Spleen (tissue), 11 donors: ENCODE results near the gene SYTL1. TPM values are rescaled to one million over a fixed set of nuclear protein-coding genes. Genes with fewer than 3 reads are reported as not detected.

Experiments used
- DNase-seq: peaks from one replicate; pipeline ENCODE4 v3.0.0-alpha.2; 2020
- H3K27ac ChIP-seq, 8 donors: fragments of 200-600 bp; sonication (generic) in 7 of 8; 1 replicate in 4 of 8; 2 replicates in 4 of 8; pipeline versions ENCODE4 v1.5.0 to v1.8.0; 2016 to 2021; ENCODE audit warnings: inconsistent platforms in 4 of 8, mild to moderate bottlenecking in 4 of 8, moderate library complexity in 1 of 8
- H3K27me3 ChIP-seq, 7 donors: fragments of 200-600 bp; sonication (generic) in 6 of 7; replicated peaks in 1 of 7; 1 replicate in 4 of 7; 2 replicates in 3 of 7; pipeline versions ENCODE4 v1.5.0 to v1.8.0; 2016 to 2021; ENCODE audit warnings: inconsistent platforms in 3 of 7, mild to moderate bottlenecking in 1 of 7
- H3K36me3 ChIP-seq, 6 donors: fragments of 200-600 bp; sonication (generic) in 5 of 6; 1 replicate in 4 of 6; 2 replicates in 2 of 6; pipeline versions ENCODE4 v1.5.0 to v1.8.0; 2016 to 2021; ENCODE audit warnings: inconsistent platforms in 2 of 6
- H3K4me1 ChIP-seq, 6 donors: fragments of 200-600 bp; sonication (generic) in 5 of 6; 1 replicate in 3 of 6; 2 replicates in 3 of 6; pipeline versions ENCODE4 v1.5.0 to v1.8.0; 2016 to 2021; ENCODE audit warnings: inconsistent platforms in 3 of 6
- H3K4me3 ChIP-seq, 8 donors: fragments of 200-600 bp; sonication (generic) in 7 of 8; 1 replicate in 4 of 8; 2 replicates in 4 of 8; pipeline versions ENCODE4 v1.5.0 to v1.8.0; 2016 to 2021; ENCODE audit warnings: inconsistent platforms in 4 of 8, mild to moderate bottlenecking in 4 of 8, moderate library complexity in 2 of 8
- H3K9me3 ChIP-seq, 8 donors: fragments of 200-600 bp; sonication (generic) in 7 of 8; 1 replicate in 4 of 8; 2 replicates in 4 of 8; pipeline versions ENCODE4 v1.5.0 to v1.8.0; 2016 to 2021; ENCODE audit warnings: inconsistent platforms in 4 of 8
- POLR2A ChIP-seq, 3 donors: fragments of 450-650 bp; IDR thresholded peaks; one replicate each; pipeline ENCODE4 v1.5.1; 2017; ENCODE audit warnings: antibody characterized with exemption in 3 of 3, mild to moderate bottlenecking in 1 of 3
- POLR2AphosphoS5 ChIP-seq, 3 donors: sonication (generic); formaldehyde crosslinking; IDR thresholded peaks; one replicate each; pipeline ENCODE4 v1.5.1; 2017; ENCODE audit warnings: antibody characterized with exemption in 3 of 3
- WGBS, 5 donors: extraction: QIAGEN DNeasy Blood & Tissue Kit in 3 of 5; methylation state at CpG; one replicate each; pipeline versions ENCODE4 v1.1.5 to v1.1.7; 2013 to 2018; 5-methylcytosine and 5-hydroxymethylcytosine counted together
- intact Hi-C: fragments of 100-400 bp; cut with DNase I; formaldehyde crosslinking; loops from one replicate; pipeline ENCODE4 v1.15.0; 2023; ENCODE audit warnings: low total_unique reads
- polyA plus RNA-seq, 3 donors: library from polyadenylated mRNA; stranded (reverse); fragments of 200-250 nt; gene quantifications; one replicate each; pipeline ENCODE4 v1.2.1, GENCODE V29; 2013
- total RNA-seq, 7 donors: library from RNA; depleted of rRNA in 3 of 7; stranded (reverse); fragments of >200 nt in 3 of 7; fragmentation: NEBNext Ultra II Directional in 4 of 7; extraction: Animal tissue kit (Norgen Biotek cat#: 25700) in 4 of 7; gene quantifications; one replicate each; pipeline versions ENCODE4 v1.1.0 to v1.2.1, GENCODE V29; 2016 to 2021
- TF ChIP-seq, protein P1 (sequence below), 11 experiments: fragments of 200-600 bp in 7 of 11; fragments of 450-650 bp in 4 of 11; sonication (generic) in 4 of 11; IDR thresholded peaks in 8 of 11; conservative IDR thresholded peaks in 3 of 11; 1 replicate in 7 of 11; 2 replicates in 4 of 11; pipeline versions ENCODE4 v1.4.0 to v1.8.0; 2016 to 2021; ENCODE audit warnings: antibody characterized with exemption in 11 of 11, inconsistent platforms in 4 of 11, mild to moderate bottlenecking in 1 of 11
- donor health status: healthy with polysubstance abuse.
- donor health status: DM: no; HTN: no; CAD: no; lungs with moderate emphysema.
- donor health status: DM: no; HTN: no; CAD: no.
- donor health status: Bipolar disorder and iron deficiency.
- donor health status: healthy.
- donor health status: DM: no; HTN: no; CAD: no.
- donor health status: DM: yes; HTN: yes; CAD: no.

Gene SYTL1
- total and polyA plus RNA-seq, 10 donors, result 54.9 to 208 (median 76.4) TPM

GRCh38 chr1:27363766-27364695, 22.2 kb downstream of the SYTL1 start:
- H3K27ac ChIP-seq, result peak overlapping the region in 3 of 8 donors; percentile 91 to 92 (median 91)
- no peak for DNase-seq
- H3K27me3 ChIP-seq, result peaks cover 0 to 4% (median 0%) of the 10 kb centered on the region in 7 donors

DNA sequence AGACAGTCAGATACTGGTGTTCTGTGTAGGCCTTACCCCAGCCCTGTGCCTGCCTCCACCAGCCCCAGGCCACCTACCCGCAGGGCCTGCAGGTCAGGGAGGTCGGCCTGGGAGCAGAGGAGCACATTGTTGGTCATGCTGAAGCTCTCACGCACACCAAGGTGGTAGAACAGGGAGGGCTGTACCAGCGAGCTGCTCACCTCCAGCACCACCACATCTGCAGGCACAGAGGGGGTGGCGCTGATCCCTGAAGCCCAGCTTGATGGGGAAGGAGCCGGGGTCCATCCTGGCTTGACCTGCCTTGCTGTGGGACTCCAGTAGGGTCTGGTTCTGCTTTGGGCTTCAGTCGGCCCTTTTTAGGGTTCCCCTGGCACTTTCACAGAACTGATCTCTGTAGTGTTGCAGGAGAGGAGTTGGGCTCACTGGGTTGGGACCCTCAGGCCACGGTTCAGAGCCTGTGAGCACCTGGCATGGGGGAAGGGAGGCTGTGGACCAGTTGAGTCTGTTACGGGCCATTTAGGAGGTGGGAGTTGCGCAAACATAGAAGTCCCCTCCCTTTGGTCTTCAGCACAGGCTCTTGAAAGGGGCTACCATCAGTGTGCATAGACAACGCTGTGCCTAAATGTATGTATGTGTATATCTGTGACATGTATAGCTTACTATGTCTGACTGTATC, 23.0 kb downstream of the SYTL1 start:
- intact Hi-C loops, result no loop called here
- WGBS, 5 donors, result 54 to 80% (median 72%) methylated on average over 6 to 11 of the region's 11 CpGs
- TF ChIP-seq POLR2A (IDR thresholded peaks at IDR 0.05), result no peak
- TF ChIP-seq, protein P1, sequence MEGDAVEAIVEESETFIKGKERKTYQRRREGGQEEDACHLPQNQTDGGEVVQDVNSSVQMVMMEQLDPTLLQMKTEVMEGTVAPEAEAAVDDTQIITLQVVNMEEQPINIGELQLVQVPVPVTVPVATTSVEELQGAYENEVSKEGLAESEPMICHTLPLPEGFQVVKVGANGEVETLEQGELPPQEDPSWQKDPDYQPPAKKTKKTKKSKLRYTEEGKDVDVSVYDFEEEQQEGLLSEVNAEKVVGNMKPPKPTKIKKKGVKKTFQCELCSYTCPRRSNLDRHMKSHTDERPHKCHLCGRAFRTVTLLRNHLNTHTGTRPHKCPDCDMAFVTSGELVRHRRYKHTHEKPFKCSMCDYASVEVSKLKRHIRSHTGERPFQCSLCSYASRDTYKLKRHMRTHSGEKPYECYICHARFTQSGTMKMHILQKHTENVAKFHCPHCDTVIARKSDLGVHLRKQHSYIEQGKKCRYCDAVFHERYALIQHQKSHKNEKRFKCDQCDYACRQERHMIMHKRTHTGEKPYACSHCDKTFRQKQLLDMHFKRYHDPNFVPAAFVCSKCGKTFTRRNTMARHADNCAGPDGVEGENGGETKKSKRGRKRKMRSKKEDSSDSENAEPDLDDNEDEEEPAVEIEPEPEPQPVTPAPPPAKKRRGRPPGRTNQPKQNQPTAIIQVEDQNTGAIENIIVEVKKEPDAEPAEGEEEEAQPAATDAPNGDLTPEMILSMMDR (IDR thresholded peaks at IDR 0.05 in 8 of 11, conservative IDR thresholded peaks at IDR 0.05 in 3 of 11), result no peak
- no peak for TF ChIP-seq POLR2AphosphoS5 (IDR thresholded peaks at IDR 0.05)
- H3K36me3 ChIP-seq, result peaks cover 0 to 48% (median 7%) of the 10 kb centered on the region in 6 donors
- H3K27me3 ChIP-seq, result peaks cover 0 to 4% (median 0%) of the 10 kb centered on the region in 7 donors
- peak overlapping the region in 6 of 8 donors; percentile 60 to 89 (median 70) for H3K4me3 ChIP-seq
- DNase-seq, result no peak
- no peaks in the 10 kb centered on the region for H3K9me3 ChIP-seq
- H3K4me1 ChIP-seq, result peaks cover 23 to 74% (median 58%) of the 10 kb centered on the region in 6 donors
- peak overlapping the region in 7 of 8 donors; percentile 88 to 95 (median 91) for H3K27ac ChIP-seq

More at GRCh38 chr1:27363766-27364695, 22.2 kb downstream of the SYTL1 start:
- 89 to 93% (median 92%) methylated on average over 12 to 26 of the region's 26 CpGs for WGBS, 5 donors
- TF ChIP-seq POLR2A (IDR thresholded peaks at IDR 0.05) (no peak), POLR2AphosphoS5 (IDR thresholded peaks at IDR 0.05) (no peak)
- TF ChIP-seq, protein P1 (IDR thresholded peaks at IDR 0.05 in 8 of 11, conservative IDR thresholded peaks at IDR 0.05 in 3 of 11), result no peak
- H3K36me3 ChIP-seq, result peaks cover 0 to 56% (median 11%) of the 10 kb centered on the region in 6 donors
- no peaks in the 10 kb centered on the region for H3K9me3 ChIP-seq
- H3K4me1 ChIP-seq, result peaks cover 26 to 74% (median 56%) of the 10 kb centered on the region in 6 donors
- intact Hi-C loops, result no loop called here
- no peak overlapping the region for H3K4me3 ChIP-seq

DNA sequence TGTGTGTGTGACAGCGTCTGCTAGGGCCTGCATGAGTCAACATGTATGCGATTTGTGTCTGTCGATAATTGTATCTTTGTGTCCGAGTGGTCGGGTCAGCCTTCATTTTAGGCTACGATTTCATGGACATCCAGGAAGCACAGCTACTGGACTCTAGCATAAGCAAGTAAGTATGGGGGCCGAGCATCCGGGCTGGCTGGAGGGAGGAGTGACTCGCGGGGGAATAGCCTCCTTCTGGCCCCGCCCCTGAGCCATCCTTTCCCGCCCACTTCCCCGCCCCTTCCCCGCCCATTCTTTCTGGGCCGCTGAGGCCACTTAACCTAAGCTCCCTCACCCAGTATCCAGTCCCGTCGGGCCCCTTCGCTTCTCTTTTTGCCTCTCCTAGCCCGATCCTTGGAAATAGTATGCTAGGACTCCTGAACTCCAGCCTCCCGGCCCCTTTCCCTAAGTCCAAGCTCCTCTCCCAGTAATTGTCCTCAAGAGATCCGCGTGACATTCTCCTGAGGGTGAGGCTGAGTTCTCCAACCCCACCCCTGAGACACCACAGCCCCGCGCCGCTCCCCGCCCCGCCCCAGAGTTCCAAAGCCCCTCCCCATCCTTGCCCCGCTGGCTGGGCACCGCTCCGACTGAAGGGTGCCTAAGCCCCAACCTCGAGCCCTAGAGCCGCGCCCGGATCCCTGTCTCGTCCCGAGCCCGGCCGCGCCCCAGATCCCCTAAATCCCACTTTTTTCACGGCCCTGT, 23.7 kb downstream of the SYTL1 start:
- Histone ChIP-seq H3K27me3 (peaks cover 0 to 4% (median 0%) of the 10 kb centered on the region in 7 donors), H3K27ac (peak overlapping the region; percentile 68 to 95 (median 90)), H3K4me1 (peaks cover 19 to 74% (median 58%) of the 10 kb centered on the region in 6 donors), H3K9me3 (no peaks in the 10 kb centered on the region), H3K36me3 (peaks cover 0 to 42% (median 7%) of the 10 kb centered on the region in 6 donors), H3K4me3 (peak overlapping the region; percentile 33 to 89 (median 67))
- intact Hi-C loops, result no loop called here
- DNase-seq, result peak; percentile 95
- 3 to 5% (median 4%) methylated on average over 37 to 40 of the region's 40 CpGs for WGBS, 5 donors
- TF ChIP-seq, protein P1 (IDR thresholded peaks at IDR 0.05 in 8 of 11, conservative IDR thresholded peaks at IDR 0.05 in 3 of 11), result no peak
- peak in 2 of 3 donors; percentile 28 to 69 for TF ChIP-seq POLR2AphosphoS5 (IDR thresholded peaks at IDR 0.05)
- peak in 1 of 3 donors; percentile 24 for TF ChIP-seq POLR2A (IDR thresholded peaks at IDR 0.05)
